Stimulated activated CD8-positive, alpha-beta memory T cell treated with anti-CD3 and anti-CD28 coated beads, Interleukin-7, amount 100 ng/mL, for 24 hours (primary cell): ENCODE measurements around the gene HFE.
"Not testable (repeated sequence)": the region's sequence is repeated elsewhere in the genome, so short reads cannot be mapped to it uniquely, and the experiment has no call there.

Experiments used
- DNase-seq: peaks from one replicate; pipeline ENCODE4 v3.0.0-alpha.2; 2020; ENCODE audit warnings: low read depth

The HFE gene

GRCh38 chr6:26087284-26088115, at the start of gene HFE:
HFE (plus strand) TSS chr6:26087429; CDS start chr6:26087441, 12 bp downstream.
- DNase-seq, result no peak

GRCh38 chr6:26041946-26042345, 45.3 kb upstream of the HFE start:
- DNase-seq, result no peak

GRCh38 chr6:26043384-26044139, 43.7 kb upstream of the HFE start:
- no peak for DNase-seq

GRCh38 chr6:26044140-26045064, 42.8 kb upstream of the HFE start:
- no peak for DNase-seq

- no peak for DNase-seq
Observed at GRCh38 chr6:26045065-26045927, 41.9 kb upstream of the HFE start.

GRCh38 chr6:26045928-26046368, 41.3 kb upstream of the HFE start:
- DNase-seq, result no peak

- not testable (repeated sequence) for DNase-seq
Observed at GRCh38 chr6:26047329-26047728, 39.9 kb upstream of the HFE start.

GRCh38 chr6:26048590-26048989, 38.6 kb upstream of the HFE start:
- DNase-seq, result no peak

- DNase-seq, result no peak
Observed at GRCh38 chr6:26051665-26052310, 35.4 kb upstream of the HFE start.

GRCh38 chr6:26052762-26053250, 34.4 kb upstream of the HFE start:
- DNase-seq, result not testable (repeated sequence)

- no peak for DNase-seq
Observed at GRCh38 chr6:26053992-26054780, 33.0 kb upstream of the HFE start.

GRCh38 chr6:26054781-26055718, 32.2 kb upstream of the HFE start:
- DNase-seq, result peak; percentile 70

GRCh38 chr6:26055719-26056582, 31.3 kb upstream of the HFE start:
- peak; percentile 59 for DNase-seq

GRCh38 chr6:26056583-26057350, 30.5 kb upstream of the HFE start:
- DNase-seq, result no peak

- DNase-seq, result no peak
Observed at GRCh38 chr6:26057899-26058298, 29.3 kb upstream of the HFE start.

- DNase-seq, result not testable (repeated sequence)
Observed at GRCh38 chr6:26058477-26059033, 28.7 kb upstream of the HFE start.
